Medulla oblongata (tissue), 1 donor: ENCODE data around the gene VCAN.
A peak's percentile ranks its signal among the peaks of the same experiment; 100 is the strongest.

Source experiments
- DNase-seq: peaks from one replicate; pipeline ENCODE4 v3.0.0-alpha.2; 2015; ENCODE audit errors: extremely low spot score

The VCAN gene

GRCh38 chr5:83564069-83564749 is 92.7 kb downstream of the VCAN start:
- peak; percentile 88 for DNase-seq

- DNase-seq: no peak
Measured at GRCh38 chr5:83567741-83568140, 96.2 kb downstream of the VCAN start.

- no peak for DNase-seq
Measured at GRCh38 chr5:83568186-83568585, 96.6 kb downstream of the VCAN start.

DNA sequence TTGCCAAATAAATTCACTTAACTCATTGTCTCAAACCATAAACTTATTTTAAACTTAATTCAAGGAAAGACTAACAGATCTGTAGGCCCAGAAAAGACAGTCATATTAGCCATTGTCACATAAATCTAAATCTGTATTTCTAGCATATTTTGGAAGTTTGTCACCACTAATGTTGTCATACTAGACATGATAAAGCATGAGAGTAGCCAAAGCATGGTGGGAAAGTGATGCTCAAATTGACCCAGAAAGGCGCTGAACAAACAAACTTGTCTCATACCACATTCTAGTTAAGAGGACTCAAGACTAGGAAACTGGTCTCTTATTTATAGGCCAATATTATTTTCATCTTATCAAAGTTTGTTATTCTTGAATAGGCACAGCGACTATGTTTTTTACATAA is 99.4 kb downstream of the VCAN start:
- DNase-seq: no peak

DNA sequence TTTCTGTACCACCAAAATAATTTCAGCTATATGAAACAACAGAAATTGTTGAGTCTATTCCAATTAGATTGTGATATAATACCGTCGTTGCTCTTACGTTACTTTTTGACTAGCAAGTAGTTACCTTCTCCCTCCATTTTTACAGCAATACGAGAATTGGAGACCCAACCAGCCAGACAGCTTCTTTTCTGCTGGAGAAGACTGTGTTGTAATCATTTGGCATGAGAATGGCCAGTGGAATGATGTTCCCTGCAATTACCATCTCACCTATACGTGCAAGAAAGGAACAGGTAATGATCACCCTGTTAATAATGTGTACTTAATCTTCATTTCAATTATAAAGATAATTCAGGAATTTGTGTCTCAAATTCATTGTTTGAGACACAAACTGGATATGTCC is 100.7 kb downstream of the VCAN start:
- no peak for DNase-seq

- DNase-seq: no peak
Measured at GRCh38 chr5:83576341-83576740, 104.8 kb downstream of the VCAN start.

GRCh38 chr5:83577036-83577636 is 105.6 kb downstream of the VCAN start:
- no peak for DNase-seq

GRCh38 chr5:83583859-83584258 is 112.3 kb downstream of the VCAN start:
- DNase-seq: no peak

GRCh38 chr5:83586874-83587776 is 115.6 kb downstream of the VCAN start:
- no peak for DNase-seq

DNA sequence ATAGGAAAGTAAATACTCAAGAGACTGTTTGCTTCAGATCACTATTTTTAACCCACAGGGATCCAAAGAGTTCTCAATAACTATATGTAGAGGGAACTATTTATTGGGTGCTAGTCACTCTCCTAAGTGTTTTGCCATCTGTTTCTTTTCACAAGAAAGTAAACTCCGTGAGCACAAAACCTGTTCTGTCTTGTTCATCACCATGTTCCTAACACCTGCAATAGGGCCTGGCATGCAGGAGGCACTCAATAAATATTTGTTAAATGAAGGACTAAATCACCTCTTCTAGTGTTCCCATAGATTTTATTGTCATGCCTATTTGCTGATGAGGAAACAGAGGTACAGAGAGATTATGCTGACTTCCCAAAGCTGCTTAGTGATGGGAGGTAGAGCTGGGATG is 118.2 kb downstream of the VCAN start:
- no peak for DNase-seq

- DNase-seq: no peak
Measured at GRCh38 chr5:83590966-83591365, 119.4 kb downstream of the VCAN start.

GRCh38 chr5:83595217-83595616 is 123.7 kb downstream of the VCAN start:
- no peak for DNase-seq

- peak; percentile 86 for DNase-seq
Measured at GRCh38 chr5:83608122-83608521, 136.6 kb downstream of the VCAN start.

GRCh38 chr5:83614841-83615240 is 143.3 kb downstream of the VCAN start:
- DNase-seq: no peak

DNA sequence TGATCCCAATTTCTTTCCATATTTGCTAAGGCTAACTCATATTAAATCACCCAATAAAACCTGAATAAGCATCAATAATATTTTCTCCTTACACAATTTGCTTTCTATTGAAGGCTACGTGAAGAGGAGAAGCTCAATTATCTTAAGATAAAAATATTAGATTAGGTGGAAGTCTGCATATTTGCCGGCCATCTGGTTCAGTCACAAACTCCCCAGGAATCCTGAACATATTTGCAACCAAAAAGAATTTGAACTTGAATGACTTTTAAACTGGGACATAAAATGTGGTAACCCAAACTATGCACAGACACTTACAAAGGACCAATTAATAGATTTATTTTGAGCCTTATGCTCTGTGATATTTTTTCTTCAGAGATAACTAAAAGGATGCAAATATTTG is 156.8 kb downstream of the VCAN start:
- DNase-seq: no peak
